Measurements from ENCODE around the gene HCN4.

HCN4 gene

GRCh38 chr15:73291441-73291840 is 77.3 kb downstream of the HCN4 start:
- DNase-seq: no peak

- DNase-seq: no peak
Observed at GRCh38 chr15:73287019-73287418, 81.7 kb downstream of the HCN4 start.

DNA sequence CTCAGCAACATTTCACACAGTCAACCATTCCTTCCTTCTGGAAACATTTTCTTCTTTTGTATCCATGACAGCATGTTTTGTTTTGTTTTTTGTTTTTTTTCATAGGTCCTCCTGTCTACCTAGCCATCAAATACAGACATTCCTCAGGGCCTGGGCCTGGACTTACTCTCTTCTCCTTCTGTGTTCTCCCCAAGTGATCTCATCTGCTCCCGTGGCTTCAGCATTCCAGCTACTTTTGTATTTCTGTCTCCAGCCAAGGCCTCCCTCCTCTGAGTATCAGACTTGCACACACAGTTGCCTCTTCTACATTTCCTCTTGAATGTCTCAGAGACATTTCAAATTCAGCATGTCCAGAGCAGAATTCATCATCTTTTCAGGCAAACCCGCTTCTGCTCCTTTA is 82.4 kb downstream of the HCN4 start:
- DNase-seq: no peak

- DNase-seq: no peak
Observed at GRCh38 chr15:73284090-73284716, 84.6 kb downstream of the HCN4 start.

DNA sequence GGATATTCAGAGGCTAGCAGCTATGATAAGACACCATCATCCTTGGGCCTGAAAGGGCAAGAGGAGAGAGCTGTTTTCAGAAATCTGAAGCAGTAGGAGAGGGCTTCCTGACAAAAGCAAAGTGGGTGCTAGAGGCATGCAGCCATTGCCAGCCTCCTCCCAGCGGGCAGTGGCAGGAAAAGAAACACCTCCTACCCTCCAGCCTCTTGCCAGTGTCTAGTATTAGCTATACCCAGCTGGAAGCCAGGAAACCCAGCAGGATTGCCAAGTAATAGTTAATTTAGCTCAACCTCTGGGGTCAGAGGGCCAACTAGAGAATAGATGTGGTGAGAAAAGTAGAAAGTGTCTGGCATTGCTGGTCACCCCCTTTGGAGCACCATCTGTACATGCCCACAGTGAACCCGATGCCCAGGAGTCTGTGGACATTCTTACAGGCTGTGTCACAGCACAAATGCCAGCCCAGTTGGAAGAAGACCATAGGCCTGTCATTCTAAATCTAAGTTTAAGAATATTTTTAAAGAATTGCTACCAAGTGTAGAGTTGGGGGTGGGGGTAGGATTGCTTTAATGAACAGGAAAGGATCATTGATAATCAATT is 85.3 kb downstream of the HCN4 start:
- DNase-seq: no peak

DNA sequence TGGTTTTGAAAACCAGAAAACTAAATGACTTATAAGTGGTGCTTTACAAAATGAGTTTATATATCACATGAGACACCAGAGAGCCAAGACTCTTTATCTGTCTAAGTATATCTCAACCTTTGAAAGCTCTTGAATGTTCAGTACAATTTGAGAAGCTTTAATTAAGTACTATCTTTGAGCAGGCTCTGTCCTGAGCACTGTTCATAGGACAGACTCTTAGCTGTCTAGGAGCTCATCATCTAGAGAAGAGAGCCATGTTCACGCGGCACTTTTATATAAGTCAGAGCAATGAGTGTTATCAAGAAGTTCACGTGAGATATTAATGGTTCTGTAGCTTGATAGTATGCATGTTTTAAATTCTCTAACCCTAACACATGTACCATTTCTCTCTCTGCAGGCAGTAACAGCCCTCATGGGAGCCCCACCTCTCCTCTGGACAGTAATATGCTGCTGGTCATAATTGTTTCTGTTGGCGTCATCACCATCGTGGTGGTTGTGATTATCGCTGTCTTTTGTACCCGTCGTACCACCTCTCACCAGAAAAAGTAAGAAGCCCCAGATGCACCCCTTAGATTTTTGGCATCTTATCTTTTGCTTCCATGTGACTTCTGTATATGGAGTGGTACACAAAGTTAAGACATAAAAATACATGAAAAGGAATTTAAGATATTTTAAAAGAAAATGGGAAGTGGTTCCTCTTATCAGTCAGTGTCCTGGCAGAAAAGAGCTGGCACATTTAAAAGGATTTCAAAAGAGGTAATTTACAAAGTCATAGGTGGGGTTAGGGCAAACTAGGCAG is 86.0 kb downstream of the HCN4 start:
- no peak for DNase-seq

- no peak for DNase-seq
Observed at GRCh38 chr15:73275862-73276261, 92.9 kb downstream of the HCN4 start.

DNA sequence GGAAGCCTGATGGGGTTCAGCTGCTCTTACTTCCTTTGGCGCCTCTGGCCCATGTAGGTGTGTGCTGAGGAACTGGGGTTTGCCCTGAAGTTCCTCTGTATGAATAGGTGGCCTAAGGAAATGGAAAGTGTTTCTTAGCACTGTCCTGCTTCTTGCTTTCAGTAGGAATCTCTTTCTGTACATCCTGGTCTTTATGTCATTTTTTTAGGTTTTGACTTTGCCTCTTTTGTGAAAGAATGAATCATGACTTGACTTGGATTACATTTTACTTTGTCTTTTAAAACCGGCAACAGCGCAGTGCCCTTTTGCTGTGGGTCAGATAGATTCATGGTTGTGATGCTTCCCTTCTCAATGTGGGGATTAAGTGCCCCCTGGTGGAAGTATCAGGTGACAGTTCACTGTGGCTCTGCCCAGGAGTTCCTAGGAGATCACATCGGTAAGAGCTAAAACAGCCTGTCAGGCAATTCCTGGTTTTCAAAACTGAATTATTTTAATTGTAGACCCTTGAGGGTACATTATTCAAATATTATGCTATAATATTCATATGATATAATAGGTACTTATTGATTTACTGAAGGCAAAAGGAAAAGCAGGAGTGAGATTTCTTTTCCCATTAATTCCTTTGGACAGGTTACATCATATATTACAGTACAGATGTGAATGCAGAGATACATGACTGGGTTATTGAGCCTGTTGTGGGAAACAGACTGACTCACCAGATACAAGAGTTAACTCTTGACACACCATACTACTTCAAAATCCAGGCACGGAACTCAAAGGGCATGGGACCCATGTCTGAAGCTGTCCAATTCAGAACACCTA is 95.4 kb downstream of the HCN4 start:
- DNase-seq: peak in 3 of 6 experiments; percentile 0 to 23 (median 17)

GRCh38 chr15:73270366-73271097 is 98.2 kb downstream of the HCN4 start:
- DNase-seq: no peak

Data from stimulated activated naive CD4-positive, alpha-beta T cell (primary cell).